SK-N-SH treated with all-trans-retinoic acid at 6 μM for 48 hours (cell line): ENCODE results near the gene GRID1.

Source experiments
- ATAC-seq: fragments of 200-7000 bp; cut with Tn5 transposase; 3 replicates; pipeline ENCODE4 v1.9.1; 2020; ENCODE audit warnings: mild to moderate bottlenecking, moderate library complexity
- ARNTL ChIP-seq: fragments of 450-650 bp; formaldehyde crosslinking; IDR thresholded peaks from 2 replicates; pipeline ENCODE4 v1.5.0; 2020; ENCODE audit warnings: low read depth, mild to moderate bottlenecking, moderate library complexity, borderline replicate concordance
- BACH2 ChIP-seq: fragments of 250-450 bp; sonication (Bioruptor Pico); IDR thresholded peaks from 2 replicates; pipeline ENCODE4 v1.9.0; 2021; ENCODE audit warnings: mild to moderate bottlenecking, borderline replicate concordance
- CSDC2 ChIP-seq: fragments of 250-450 bp; sonication (Bioruptor Pico); IDR thresholded peaks from 2 replicates; pipeline ENCODE4 v1.5.0; 2020; ENCODE audit warnings: mild to moderate bottlenecking, moderate library complexity
- ESRRG ChIP-seq: fragments of 250-450 bp; sonication (Bioruptor Pico); IDR thresholded peaks from 2 replicates; pipeline ENCODE4 v1.6.1; 2021; ENCODE audit warnings: mild to moderate bottlenecking
- OSR1 ChIP-seq: fragments of 250-450 bp; sonication (Bioruptor Pico); IDR thresholded peaks from 2 replicates; pipeline ENCODE4 v1.8.0; 2022; ENCODE audit warnings: moderate library complexity, mild to moderate bottlenecking, inconsistent platforms
- RARB ChIP-seq: fragments of 250-450 bp; sonication (Bioruptor Pico); IDR thresholded peaks from 2 replicates; pipeline ENCODE4 v1.8.0; 2021; ENCODE audit warnings: mild to moderate bottlenecking, moderate library complexity
- SNAI2 ChIP-seq: fragments of 250-450 bp; sonication (Bioruptor Pico); IDR thresholded peaks from 2 replicates; pipeline ENCODE4 v1.5.0; 2020; ENCODE audit warnings: mild to moderate bottlenecking, moderate library complexity
- TCF4 ChIP-seq: fragments of 250-450 bp; sonication (Bioruptor Pico); IDR thresholded peaks from 2 replicates; pipeline ENCODE4 v1.8.0; 2021; ENCODE audit warnings: mild to moderate bottlenecking, moderate library complexity, borderline replicate concordance
- TOX ChIP-seq: fragments of 250-450 bp; sonication (Bioruptor Pico); IDR thresholded peaks from 2 replicates; pipeline ENCODE4 v1.8.0; 2021; ENCODE audit warnings: mild to moderate bottlenecking, moderate library complexity, borderline replicate concordance
- ZC3H10 ChIP-seq: fragments of 250-450 bp; sonication (Bioruptor Pico); IDR thresholded peaks from 2 replicates; pipeline ENCODE4 v1.5.1; 2021; ENCODE audit warnings: mild to moderate bottlenecking, moderate library complexity
- ZFP3 ChIP-seq: fragments of 250-450 bp; sonication (Bioruptor Pico); IDR thresholded peaks from 2 replicates; pipeline ENCODE4 v1.5.0; 2020; ENCODE audit warnings: mild to moderate bottlenecking, moderate library complexity
- ZFP30 ChIP-seq: fragments of 450-650 bp; formaldehyde crosslinking; IDR thresholded peaks from 2 replicates; pipeline ENCODE4 v1.5.0; 2022; ENCODE audit warnings: mild to moderate bottlenecking, moderate library complexity
- ZNF565 ChIP-seq: fragments of 450-650 bp; formaldehyde crosslinking; conservative IDR thresholded peaks from 2 replicates; pipeline ENCODE4 v1.5.0; 2020; ENCODE audit warnings: low read depth, mild to moderate bottlenecking, moderate library complexity
- ZNF8 ChIP-seq: fragments of 450-650 bp; formaldehyde crosslinking; IDR thresholded peaks from 2 replicates; pipeline ENCODE4 v1.5.0; 2020; ENCODE audit warnings: mild to moderate bottlenecking, moderate library complexity
- TF ChIP-seq, protein P1 (sequence below): fragments of 250-450 bp; sonication (Bioruptor Pico); IDR thresholded peaks from 2 replicates; pipeline ENCODE4 v1.5.0; 2020; ENCODE audit warnings: mild to moderate bottlenecking, moderate library complexity
- TF ChIP-seq, protein P2 (sequence below): fragments of 250-450 bp; sonication (Bioruptor Pico); IDR thresholded peaks from 2 replicates; pipeline ENCODE4 v1.5.1; 2020; ENCODE audit warnings: low read depth, mild to moderate bottlenecking, moderate library complexity
- TF ChIP-seq, protein P3 (sequence below): fragments of 250-450 bp; sonication (Bioruptor Pico); IDR thresholded peaks from 2 replicates; pipeline ENCODE4 v1.8.0; 2020; ENCODE audit warnings: mild to moderate bottlenecking, moderate library complexity, borderline replicate concordance
- TF ChIP-seq, protein P4 (sequence below): fragments of 250-450 bp; sonication (Bioruptor Pico); IDR thresholded peaks from 2 replicates; pipeline ENCODE4 v1.5.1; 2021; ENCODE audit warnings: mild to moderate bottlenecking, moderate library complexity
- TF ChIP-seq, protein P5 (sequence below): fragments of 250-450 bp; sonication (Bioruptor Pico); IDR thresholded peaks from 2 replicates; pipeline ENCODE4 v1.8.0; 2021; ENCODE audit warnings: low read depth, mild to moderate bottlenecking, moderate library complexity, borderline replicate concordance

The GRID1 gene

DNA sequence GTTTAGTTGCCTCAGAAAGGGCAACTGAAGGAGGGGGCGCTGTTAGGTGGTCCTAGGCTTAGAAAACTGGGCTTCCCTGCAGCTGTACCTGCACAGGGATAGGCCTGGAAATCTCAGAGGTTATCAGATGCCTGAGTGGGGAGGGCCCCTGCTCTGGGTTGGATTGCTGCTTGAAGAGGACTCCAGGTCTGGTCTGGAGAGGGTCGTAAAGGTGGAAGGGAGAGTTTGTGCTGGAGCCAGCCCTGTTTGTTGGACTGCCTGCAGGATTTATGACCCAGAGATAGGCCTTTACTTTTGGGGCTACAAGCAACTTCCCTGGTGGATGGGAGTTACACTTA lies 765.9 kb downstream of the GRID1 start:
- TF ChIP-seq CSDC2 (CRISPR knock-in tag) = no peak
- ATAC-seq = no peak

DNA sequence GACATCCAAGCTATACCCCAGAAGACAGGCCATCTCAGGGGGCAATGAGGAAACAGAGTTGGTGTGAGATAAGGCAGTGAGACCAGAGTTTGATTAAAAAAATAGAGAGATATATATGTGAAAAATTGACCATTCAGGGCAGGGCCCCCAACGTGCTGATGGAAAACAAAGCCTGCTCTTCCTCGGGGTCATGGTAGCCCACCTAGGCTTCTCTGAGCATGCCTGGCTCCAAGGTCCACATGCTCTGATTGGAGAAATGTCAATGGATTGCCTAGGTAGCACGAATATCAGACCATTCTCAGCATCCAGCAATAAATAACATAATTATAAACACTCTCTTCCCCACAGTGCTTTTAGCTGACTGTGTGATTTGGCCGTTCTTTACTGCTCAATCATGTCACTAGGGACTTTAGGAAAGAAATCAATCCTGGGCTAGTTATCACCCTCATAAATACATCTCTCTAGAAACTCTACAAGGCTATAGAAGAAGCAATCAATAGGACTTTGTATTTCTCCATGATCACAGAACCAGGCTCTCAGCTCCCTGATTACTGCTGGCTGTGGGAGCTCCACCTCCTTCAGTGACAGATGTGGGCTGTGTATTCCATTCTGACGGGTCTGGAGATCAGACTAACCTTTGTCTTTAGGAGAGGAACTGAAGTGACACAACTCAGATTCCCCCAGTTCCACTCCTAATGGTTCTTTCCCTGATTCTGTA lies 766.4 kb downstream of the GRID1 start:
- TF ChIP-seq ZFP3 (CRISPR knock-in tag) = no peak
- TF ChIP-seq TCF4 = no peak
- no peak for TF ChIP-seq ZC3H10
- TF ChIP-seq BACH2 (CRISPR knock-in tag) = no peak
- no peak for TF ChIP-seq CSDC2 (CRISPR knock-in tag)
- no peak for TF ChIP-seq RARB (CRISPR knock-in tag)
- no peak for TF ChIP-seq ESRRG
- TF ChIP-seq, protein P1, sequence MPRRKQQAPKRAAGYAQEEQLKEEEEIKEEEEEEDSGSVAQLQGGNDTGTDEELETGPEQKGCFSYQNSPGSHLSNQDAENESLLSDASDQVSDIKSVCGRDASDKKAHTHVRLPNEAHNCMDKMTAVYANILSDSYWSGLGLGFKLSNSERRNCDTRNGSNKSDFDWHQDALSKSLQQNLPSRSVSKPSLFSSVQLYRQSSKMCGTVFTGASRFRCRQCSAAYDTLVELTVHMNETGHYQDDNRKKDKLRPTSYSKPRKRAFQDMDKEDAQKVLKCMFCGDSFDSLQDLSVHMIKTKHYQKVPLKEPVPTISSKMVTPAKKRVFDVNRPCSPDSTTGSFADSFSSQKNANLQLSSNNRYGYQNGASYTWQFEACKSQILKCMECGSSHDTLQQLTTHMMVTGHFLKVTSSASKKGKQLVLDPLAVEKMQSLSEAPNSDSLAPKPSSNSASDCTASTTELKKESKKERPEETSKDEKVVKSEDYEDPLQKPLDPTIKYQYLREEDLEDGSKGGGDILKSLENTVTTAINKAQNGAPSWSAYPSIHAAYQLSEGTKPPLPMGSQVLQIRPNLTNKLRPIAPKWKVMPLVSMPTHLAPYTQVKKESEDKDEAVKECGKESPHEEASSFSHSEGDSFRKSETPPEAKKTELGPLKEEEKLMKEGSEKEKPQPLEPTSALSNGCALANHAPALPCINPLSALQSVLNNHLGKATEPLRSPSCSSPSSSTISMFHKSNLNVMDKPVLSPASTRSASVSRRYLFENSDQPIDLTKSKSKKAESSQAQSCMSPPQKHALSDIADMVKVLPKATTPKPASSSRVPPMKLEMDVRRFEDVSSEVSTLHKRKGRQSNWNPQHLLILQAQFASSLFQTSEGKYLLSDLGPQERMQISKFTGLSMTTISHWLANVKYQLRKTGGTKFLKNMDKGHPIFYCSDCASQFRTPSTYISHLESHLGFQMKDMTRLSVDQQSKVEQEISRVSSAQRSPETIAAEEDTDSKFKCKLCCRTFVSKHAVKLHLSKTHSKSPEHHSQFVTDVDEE (CRISPR knock-in tag) = no peak
- TF ChIP-seq, protein P2, sequence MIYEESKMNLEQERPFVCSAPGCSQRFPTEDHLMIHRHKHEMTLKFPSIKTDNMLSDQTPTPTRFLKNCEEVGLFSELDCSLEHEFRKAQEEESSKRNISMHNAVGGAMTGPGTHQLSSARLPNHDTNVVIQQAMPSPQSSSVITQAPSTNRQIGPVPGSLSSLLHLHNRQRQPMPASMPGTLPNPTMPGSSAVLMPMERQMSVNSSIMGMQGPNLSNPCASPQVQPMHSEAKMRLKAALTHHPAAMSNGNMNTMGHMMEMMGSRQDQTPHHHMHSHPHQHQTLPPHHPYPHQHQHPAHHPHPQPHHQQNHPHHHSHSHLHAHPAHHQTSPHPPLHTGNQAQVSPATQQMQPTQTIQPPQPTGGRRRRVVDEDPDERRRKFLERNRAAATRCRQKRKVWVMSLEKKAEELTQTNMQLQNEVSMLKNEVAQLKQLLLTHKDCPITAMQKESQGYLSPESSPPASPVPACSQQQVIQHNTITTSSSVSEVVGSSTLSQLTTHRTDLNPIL (CRISPR knock-in tag) = no peak
- TF ChIP-seq, protein P3, sequence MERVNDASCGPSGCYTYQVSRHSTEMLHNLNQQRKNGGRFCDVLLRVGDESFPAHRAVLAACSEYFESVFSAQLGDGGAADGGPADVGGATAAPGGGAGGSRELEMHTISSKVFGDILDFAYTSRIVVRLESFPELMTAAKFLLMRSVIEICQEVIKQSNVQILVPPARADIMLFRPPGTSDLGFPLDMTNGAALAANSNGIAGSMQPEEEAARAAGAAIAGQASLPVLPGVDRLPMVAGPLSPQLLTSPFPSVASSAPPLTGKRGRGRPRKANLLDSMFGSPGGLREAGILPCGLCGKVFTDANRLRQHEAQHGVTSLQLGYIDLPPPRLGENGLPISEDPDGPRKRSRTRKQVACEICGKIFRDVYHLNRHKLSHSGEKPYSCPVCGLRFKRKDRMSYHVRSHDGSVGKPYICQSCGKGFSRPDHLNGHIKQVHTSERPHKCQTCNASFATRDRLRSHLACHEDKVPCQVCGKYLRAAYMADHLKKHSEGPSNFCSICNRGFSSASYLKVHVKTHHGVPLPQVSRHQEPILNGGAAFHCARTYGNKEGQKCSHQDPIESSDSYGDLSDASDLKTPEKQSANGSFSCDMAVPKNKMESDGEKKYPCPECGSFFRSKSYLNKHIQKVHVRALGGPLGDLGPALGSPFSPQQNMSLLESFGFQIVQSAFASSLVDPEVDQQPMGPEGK (CRISPR knock-in tag) = no peak
- no peak for ATAC-seq

DNA sequence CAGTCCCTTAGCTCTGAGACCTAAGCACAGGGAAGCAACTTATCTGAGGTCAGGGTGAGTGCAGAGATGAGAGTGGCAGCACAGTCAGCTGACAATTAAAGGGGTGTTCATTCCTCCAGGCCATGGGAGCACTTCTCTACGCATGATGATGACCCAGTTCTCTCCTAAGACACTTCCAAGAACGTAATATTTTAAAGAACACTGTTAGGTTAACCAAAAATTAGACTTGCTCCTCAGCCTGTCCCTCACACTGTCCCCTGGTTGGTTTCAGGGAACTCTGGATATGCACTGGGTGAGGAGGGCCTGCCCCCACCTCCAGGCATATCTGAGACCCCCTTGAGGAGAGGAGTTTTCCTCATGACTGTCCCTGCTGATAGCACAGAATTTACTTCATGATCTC lies 767.5 kb downstream of the GRID1 start:
- TF ChIP-seq ARNTL (CRISPR knock-in tag) (no peak), SNAI2 (no peak), ZNF565 (CRISPR knock-in tag) (no peak)
- TF ChIP-seq, protein P4, sequence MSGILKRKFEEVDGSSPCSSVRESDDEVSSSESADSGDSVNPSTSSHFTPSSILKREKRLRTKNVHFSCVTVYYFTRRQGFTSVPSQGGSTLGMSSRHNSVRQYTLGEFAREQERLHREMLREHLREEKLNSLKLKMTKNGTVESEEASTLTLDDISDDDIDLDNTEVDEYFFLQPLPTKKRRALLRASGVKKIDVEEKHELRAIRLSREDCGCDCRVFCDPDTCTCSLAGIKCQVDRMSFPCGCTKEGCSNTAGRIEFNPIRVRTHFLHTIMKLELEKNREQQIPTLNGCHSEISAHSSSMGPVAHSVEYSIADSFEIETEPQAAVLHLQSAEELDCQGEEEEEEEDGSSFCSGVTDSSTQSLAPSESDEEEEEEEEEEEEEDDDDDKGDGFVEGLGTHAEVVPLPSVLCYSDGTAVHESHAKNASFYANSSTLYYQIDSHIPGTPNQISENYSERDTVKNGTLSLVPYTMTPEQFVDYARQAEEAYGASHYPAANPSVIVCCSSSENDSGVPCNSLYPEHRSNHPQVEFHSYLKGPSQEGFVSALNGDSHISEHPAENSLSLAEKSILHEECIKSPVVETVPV (CRISPR knock-in tag) = no peak
- no peak for ATAC-seq

DNA sequence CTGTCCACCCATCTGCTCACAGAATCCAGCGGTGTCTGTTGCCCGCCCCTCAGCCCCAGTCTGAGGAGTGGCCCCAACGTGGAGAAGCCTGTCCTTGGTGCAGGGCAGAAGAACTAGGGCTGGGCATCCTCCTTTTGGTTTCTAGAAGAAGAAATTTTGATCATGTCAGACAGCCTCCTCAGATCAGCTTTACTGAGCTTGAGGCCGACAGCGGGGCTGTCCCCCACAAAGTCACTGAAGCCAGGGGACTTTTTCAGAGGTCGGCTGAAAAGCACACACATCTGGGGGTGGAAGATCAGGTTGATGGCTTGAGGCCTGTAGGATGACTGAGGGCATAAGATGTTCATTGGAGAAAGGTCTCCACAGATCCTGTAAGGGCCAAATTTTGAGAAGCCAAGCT lies 767.9 kb downstream of the GRID1 start:
- no peak for ATAC-seq
- TF ChIP-seq TOX (CRISPR knock-in tag) = no peak
- no peak for TF ChIP-seq BACH2 (CRISPR knock-in tag)
- TF ChIP-seq CSDC2 (CRISPR knock-in tag) = no peak
- TF ChIP-seq TCF4 = no peak
- TF ChIP-seq SNAI2 = no peak
- TF ChIP-seq OSR1 (CRISPR knock-in tag) = no peak
- TF ChIP-seq, protein P4 (CRISPR knock-in tag) = no peak

DNA sequence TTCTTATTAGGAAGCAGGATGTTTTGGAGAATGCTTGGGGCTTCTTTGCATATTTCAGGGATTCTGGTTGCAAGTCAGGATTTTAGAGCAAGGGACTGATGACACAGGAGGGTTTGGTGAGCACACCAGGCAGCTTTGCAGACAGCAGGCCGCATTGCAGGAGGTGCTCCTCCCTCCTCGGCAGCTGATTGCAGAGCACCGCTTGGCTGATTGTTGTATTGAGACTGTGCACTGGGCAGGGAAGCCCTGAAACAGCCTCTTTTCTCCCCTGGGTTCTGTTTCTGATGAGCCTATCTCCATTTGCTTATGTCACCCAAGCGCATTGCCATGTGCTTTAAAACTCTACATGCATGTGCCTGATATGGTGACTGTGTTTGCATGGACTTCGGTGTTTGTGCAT lies 769.6 kb downstream of the GRID1 start:
- no peak for ATAC-seq
- TF ChIP-seq SNAI2 = no peak
- TF ChIP-seq CSDC2 (CRISPR knock-in tag) = no peak
- TF ChIP-seq, protein P5, sequence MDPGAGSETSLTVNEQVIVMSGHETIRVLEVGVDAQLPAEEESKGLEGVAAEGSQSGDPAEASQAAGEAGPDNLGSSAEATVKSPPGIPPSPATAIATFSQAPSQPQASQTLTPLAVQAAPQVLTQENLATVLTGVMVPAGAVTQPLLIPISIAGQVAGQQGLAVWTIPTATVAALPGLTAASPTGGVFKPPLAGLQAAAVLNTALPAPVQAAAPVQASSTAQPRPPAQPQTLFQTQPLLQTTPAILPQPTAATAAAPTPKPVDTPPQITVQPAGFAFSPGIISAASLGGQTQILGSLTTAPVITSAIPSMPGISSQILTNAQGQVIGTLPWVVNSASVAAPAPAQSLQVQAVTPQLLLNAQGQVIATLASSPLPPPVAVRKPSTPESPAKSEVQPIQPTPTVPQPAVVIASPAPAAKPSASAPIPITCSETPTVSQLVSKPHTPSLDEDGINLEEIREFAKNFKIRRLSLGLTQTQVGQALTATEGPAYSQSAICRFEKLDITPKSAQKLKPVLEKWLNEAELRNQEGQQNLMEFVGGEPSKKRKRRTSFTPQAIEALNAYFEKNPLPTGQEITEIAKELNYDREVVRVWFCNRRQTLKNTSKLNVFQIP = no peak
- TF ChIP-seq TOX (CRISPR knock-in tag) = no peak
- TF ChIP-seq ESRRG = no peak
- TF ChIP-seq, protein P1 (CRISPR knock-in tag) = no peak
- no peak for TF ChIP-seq RARB (CRISPR knock-in tag)
- TF ChIP-seq ZFP3 (CRISPR knock-in tag) = no peak
- TF ChIP-seq ZFP30 (CRISPR knock-in tag) = no peak
- no peak for TF ChIP-seq ZNF8 (CRISPR knock-in tag)
